Measurements from ENCODE around the gene TTC14. TPM values are rescaled to one million over a fixed set of nuclear protein-coding genes. Genes with fewer than 3 reads are reported as not detected.

The TTC14 gene
- total and polyA plus RNA-seq, 2 of the 8 experiments (the other 6 are each of a cell fraction or from before 2014, with no cell fraction given): 10.2 to 22.3 TPM

DNA sequence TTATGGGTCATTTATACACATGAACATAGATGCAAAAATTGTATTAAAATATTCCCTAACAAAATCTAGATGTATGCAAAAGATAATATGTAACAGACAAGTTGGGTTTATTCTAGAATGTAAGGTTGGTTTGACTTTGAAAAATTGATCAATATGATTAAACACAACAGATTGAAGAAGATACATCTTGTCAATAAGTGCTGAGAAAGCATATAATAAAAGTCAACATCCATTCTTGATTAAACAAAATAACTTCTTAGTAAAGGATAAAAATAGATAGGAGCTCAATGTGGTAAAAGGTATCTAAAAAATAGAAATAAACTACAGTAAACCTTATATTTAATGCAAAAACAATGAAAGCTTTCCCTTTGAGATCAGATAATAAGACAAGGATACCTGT is 39.0 kb downstream of the TTC14 start:
- Histone ChIP-seq H4K91ac (replicated peaks; ENCODE audit: insufficient read length, low read length) (no peak overlapping the region), H2BK12ac (ENCODE audit: low read depth, low read length) (no peak overlapping the region), H2AFZ (ENCODE audit: low read length) (no peak overlapping the region), H3K4me2 (ENCODE audit: insufficient read depth in 1 of 2, low read depth in 2 of 2, low read length in 2 of 2) (no peak overlapping the region), H4K5ac (ENCODE audit: insufficient read length, low read depth, low read length) (no peak overlapping the region), H2BK120ac (replicated peaks; ENCODE audit: low read depth, low read length) (no peak overlapping the region), H2BK20ac (ENCODE audit: low read length) (no peak overlapping the region), H3K9me3 (ENCODE audit: insufficient read depth in 2 of 2, low read depth in 1 of 2, low read length in 1 of 2) (no peaks in the 10 kb centered on the region), H3K79me1 (ENCODE audit: low read depth, low read length) (no peaks in the 10 kb centered on the region), H2AK5ac (ENCODE audit: low read depth, low read length) (no peak overlapping the region), H3K23ac (ENCODE audit: insufficient read length) (no peak overlapping the region), H3K14ac (ENCODE audit: insufficient read length) (no peak overlapping the region), H4K20me1 (replicated peaks in 1 of 2; ENCODE audit: control insufficient read depth in 1 of 2, insufficient read depth in 2 of 2, low read length in 2 of 2) (no peaks in the 10 kb centered on the region), H3K23me2 (ENCODE audit: low read depth, low read length) (no peaks in the 10 kb centered on the region), H3K27me3 (replicated peaks in 1 of 4; ENCODE audit: control insufficient read depth in 3 of 4, extremely low read depth in 1 of 4, insufficient read depth in 3 of 4, low read length in 3 of 4) (no peaks in the 10 kb centered on the region), H3K79me2 (ENCODE audit: control insufficient read depth in 1 of 2, insufficient read depth in 2 of 2, low read length in 2 of 2) (no peaks in the 10 kb centered on the region), H3K36me3 (ENCODE audit: control insufficient read depth in 2 of 4, insufficient read depth in 4 of 4, low read length in 3 of 4) (no peaks in the 10 kb centered on the region), H3K27ac (ENCODE audit: low read depth, low read length) (no peak overlapping the region), H2BK15ac (ENCODE audit: low read length) (no peak overlapping the region), H3K56ac (replicated peaks; ENCODE audit: insufficient read length, low read depth, low read length) (no peak overlapping the region), H2BK5ac (ENCODE audit: low read depth, low read length) (no peak overlapping the region), H3K18ac (ENCODE audit: extremely low read depth, low read length) (no peak overlapping the region), H3K4me1 (replicated peaks in 1 of 4; ENCODE audit: control insufficient read depth in 3 of 4, insufficient read depth in 4 of 4, low read length in 3 of 4) (no peaks in the 10 kb centered on the region), H3K9ac (replicated peaks in 1 of 4; ENCODE audit: extremely low read depth in 1 of 4, low read depth in 3 of 4, low read length in 3 of 4) (no peak overlapping the region), H3K4ac (replicated peaks; ENCODE audit: insufficient read length, low read depth, low read length) (no peak overlapping the region), H4K8ac (ENCODE audit: extremely low read depth, insufficient read depth, low read length) (no peak overlapping the region), H3K4me3 (ENCODE audit: extremely low read depth in 1 of 4, insufficient read depth in 2 of 4, low read depth in 3 of 4, low read length in 4 of 4) (no peak overlapping the region)
- DNase-seq (ENCODE audit: low read depth in 1 of 2, low spot score in 2 of 2) (no peak), FAIRE-seq (no peak)
- CTCF ChIA-PET (ENCODE audit: partially characterized antibody): no interaction called here
- POLR2A ChIA-PET (ENCODE audit: partially characterized antibody): no interaction called here
- TF ChIP-seq JUN (IDR thresholded peaks at IDR 0.05; ENCODE audit: low read depth, low read length): no peak
- TF ChIP-seq, protein P1, sequence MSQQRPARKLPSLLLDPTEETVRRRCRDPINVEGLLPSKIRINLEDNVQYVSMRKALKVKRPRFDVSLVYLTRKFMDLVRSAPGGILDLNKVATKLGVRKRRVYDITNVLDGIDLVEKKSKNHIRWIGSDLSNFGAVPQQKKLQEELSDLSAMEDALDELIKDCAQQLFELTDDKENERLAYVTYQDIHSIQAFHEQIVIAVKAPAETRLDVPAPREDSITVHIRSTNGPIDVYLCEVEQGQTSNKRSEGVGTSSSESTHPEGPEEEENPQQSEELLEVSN (IDR thresholded peaks at IDR 0.05): no peak
- no peak for TF ChIP-seq TCF12 (IDR thresholded peaks at IDR 0.05; ENCODE audit: low read depth, low read length)
- no peak for TF ChIP-seq CHD2 (IDR thresholded peaks at IDR 0.05; ENCODE audit: low read length)
- no peak for TF ChIP-seq CBX8 (IDR thresholded peaks at IDR 0.05; ENCODE audit: borderline replicate concordance, low read depth, low read length)
- no peak for TF ChIP-seq PHF8 (conservative IDR thresholded peaks at IDR 0.05; ENCODE audit: low read depth, low read length)
- no peak for TF ChIP-seq CHD1 (IDR thresholded peaks at IDR 0.05; ENCODE audit: low read depth, low read length)
- TF ChIP-seq RXRA (IDR thresholded peaks at IDR 0.05; ENCODE audit: insufficient read depth, low read depth, low read length): no peak
- no peak for TF ChIP-seq EGR1 (IDR thresholded peaks at IDR 0.05; ENCODE audit: borderline replicate concordance, low read depth, low read length)
- TF ChIP-seq SIRT6 (IDR thresholded peaks at IDR 0.05; ENCODE audit: low read length): no peak
- no peak for TF ChIP-seq MAFK (IDR thresholded peaks at IDR 0.05; ENCODE audit: low read depth, low read length)
- TF ChIP-seq POU5F1 (IDR thresholded peaks at IDR 0.05; ENCODE audit: low read depth, low read length): no peak
- no peak for TF ChIP-seq TBP (IDR thresholded peaks at IDR 0.05; ENCODE audit: low read depth, low read length)
- TF ChIP-seq, protein P2, sequence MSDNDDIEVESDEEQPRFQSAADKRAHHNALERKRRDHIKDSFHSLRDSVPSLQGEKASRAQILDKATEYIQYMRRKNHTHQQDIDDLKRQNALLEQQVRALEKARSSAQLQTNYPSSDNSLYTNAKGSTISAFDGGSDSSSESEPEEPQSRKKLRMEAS (IDR thresholded peaks at IDR 0.05): no peak
- TF ChIP-seq, protein P3, sequence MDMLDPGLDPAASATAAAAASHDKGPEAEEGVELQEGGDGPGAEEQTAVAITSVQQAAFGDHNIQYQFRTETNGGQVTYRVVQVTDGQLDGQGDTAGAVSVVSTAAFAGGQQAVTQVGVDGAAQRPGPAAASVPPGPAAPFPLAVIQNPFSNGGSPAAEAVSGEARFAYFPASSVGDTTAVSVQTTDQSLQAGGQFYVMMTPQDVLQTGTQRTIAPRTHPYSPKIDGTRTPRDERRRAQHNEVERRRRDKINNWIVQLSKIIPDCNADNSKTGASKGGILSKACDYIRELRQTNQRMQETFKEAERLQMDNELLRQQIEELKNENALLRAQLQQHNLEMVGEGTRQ (IDR thresholded peaks at IDR 0.05; ENCODE audit: low read length): no peak
